Activated CD4-positive, alpha-beta T cell treated with anti-CD3 and anti-CD28 coated beads, Interleukin-2, amount 10 ng/mL, durations not matched to agents 7 days and 5 days (primary cell): Measurements from ENCODE around the gene STK10. TPM values are rescaled to one million over a fixed set of nuclear protein-coding genes. Genes with fewer than 3 reads are reported as not detected.

Experiments
- total RNA-seq, 2 experiments: library from RNA; stranded (reverse); gene quantifications; one replicate each; pipeline ENCODE4 v1.2.3, GENCODE V29; 2021

The STK10 gene
- total RNA-seq, 2 experiments from 2014 or later = 299 to 312 TPM

Other genes with a start within 250 kb of the STK10 start
- gene FBXW11, start 181.6 kb downstream of the STK10 start, total RNA-seq = 10 to 100 TPM; 27.3 to 27.5 TPM
- not detected for gene EFCAB9, start 5.9 kb upstream of the STK10 start, total RNA-seq
- 10 to 100 TPM; 10.3 to 11.5 TPM for gene UBTD2, start 95.5 kb upstream of the STK10 start, total RNA-seq